HG03060 (cell line): ENCODE results near the gene SND1.
"Not testable (repeated sequence)": the region's sequence is repeated elsewhere in the genome, so short reads cannot be mapped to it uniquely, and the experiment has no call there.

ENCODE experiments used
- ATAC-seq: cut with Tn5 transposase; IDR thresholded peaks from one replicate; pipeline ENCODE4 v1.9.1; 2021; ENCODE audit warnings: low read depth, moderate number of reproducible peaks; ENCODE audit not compliant: unreplicated experiment

The SND1 gene

DNA sequence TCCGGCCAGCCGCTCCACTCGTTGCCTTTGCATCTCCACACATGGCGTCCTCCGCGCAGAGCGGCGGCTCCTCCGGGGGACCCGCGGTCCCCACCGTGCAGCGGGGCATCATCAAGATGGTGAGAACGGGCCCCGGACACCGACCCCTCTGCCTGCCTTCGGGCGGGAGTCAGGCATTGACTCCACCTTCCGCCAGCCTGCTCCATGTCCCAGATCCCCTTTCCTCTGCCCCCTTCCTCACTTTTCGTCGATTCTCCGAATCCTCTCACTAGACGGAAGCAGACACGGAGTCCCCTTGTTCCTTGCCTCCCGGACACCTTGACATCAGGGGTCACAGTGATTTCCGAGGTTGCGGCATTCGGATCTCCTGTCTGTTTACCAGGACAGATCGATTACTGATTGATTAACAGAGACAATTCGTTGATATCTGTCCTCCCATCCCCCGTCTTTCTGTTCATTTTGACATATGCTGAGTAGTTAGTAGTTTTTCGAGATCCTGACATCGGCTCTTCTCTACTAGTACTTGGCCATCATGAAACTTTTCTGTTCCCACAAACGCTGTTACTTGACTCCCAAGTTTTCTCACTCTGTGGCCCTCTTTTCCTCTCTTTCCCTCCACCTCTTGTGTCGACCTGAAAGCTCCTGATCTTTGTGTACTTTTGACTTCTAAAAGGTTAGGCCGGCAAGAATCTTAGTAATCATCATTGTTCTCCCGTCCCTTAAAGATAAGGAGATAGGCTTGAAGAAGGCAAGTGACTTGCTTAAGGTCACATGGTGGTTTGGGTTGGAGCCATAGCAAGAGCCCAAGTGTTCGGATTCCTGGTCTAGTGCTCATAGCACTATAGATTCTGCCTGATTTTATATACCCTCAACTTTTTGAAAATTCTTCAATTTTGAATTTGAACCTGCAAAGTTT is 597 bp downstream of the SND1 start:
- ATAC-seq = no peak

DNA sequence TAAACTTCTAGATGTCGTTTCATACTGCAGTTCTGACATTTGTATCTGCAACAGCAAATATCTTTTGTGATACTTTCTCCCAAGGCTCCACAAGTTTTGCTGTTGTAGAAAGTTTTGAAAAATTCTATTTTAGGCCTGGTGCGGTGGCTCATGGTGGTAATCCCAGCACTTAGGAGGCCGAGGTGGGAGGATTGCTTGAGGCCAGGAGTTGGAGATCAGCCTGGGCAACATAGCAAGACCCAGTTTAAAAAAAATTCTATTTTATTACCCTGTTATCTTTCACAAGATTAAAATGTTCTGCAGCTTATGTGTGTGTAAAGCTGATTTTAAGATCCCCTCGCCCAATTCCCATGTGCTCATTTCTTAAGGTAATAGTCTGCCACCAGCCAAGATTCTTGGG is 1.4 kb downstream of the SND1 start:
- no peak for ATAC-seq

DNA sequence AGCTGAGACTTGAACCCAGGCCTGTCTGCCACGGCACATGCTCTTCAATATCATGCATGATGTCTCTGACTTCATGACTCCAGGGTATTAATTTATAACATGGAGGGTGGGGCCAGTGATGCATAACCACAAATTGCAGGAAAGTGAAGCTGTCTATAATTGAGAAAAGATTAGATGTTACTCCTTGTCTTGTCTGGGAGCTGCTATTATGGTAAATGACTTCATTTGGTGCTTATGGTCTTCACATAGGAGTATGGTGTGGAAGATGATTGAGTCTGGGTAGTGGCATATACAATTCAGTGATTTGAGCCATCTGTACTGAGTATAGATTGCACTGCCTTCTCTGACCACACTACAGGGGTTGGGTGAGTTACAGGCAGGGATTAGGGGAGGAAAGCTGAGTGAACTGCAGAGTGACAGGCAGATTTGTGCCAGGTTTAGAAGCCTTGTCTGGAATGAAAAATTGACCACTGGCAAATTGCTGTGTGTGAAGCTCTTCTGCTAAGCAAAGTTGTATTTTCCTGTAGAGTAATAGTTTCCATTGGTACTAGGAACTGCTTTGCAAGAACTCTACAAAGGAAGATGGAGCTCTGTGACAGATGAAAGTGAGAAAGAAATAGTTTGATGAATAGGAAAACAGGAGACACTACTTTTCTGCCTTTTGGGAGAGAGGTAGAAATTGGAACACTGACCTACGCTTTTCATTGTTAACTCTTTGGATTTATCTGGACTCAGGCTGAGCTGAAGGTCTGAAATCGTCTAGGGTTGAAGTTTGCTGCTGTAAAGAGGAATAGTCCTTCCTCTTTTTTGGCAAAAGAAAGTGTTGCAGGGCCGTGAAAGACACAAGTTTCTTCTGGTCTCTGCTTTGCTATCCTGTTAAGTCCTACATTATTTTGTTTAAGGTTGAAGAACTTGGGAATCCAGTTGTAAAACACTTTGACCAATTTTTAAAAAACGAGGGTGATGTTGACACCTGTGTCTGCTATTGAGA is 2.7 kb downstream of the SND1 start:
- no peak for ATAC-seq

DNA sequence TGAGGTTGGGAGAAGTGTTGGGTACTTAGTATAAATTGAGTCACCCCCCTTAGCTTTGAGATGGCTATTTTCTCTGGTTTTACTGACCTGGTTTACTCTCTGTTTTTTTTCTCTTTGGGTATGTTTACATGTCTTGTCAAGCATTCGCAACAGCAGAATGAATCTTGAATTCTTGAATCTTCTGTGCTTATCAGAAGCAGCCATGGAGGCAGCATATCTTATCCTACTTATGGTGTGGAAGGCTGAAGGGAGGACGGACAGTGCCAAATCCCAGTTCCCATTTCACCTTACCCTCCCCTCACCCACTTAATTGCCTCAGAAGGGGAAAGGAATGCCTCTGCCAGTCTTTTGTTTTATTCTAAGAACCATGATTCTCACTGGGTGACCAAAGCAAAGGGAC is 3.7 kb downstream of the SND1 start:
- ATAC-seq = no peak

DNA sequence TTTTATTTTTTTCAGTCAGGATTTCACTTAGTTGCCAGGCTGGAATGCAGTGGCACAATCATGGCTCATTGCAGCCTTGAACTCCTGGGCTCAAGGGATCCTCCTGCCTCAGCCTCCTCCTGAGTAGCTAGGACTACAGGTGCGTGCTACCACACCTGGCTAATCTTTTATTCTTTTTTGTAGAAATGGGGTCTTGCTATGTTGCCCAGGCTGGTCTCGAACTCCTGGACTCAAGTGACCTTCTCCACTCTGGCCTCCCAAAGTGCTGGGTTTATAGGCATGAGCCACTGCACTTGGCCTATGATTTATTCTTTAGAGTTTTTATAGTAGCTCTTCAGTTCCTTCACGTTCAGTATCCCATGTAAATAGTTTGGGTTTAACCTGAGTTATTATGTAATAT is 5.5 kb downstream of the SND1 start:
- no peak for ATAC-seq

DNA sequence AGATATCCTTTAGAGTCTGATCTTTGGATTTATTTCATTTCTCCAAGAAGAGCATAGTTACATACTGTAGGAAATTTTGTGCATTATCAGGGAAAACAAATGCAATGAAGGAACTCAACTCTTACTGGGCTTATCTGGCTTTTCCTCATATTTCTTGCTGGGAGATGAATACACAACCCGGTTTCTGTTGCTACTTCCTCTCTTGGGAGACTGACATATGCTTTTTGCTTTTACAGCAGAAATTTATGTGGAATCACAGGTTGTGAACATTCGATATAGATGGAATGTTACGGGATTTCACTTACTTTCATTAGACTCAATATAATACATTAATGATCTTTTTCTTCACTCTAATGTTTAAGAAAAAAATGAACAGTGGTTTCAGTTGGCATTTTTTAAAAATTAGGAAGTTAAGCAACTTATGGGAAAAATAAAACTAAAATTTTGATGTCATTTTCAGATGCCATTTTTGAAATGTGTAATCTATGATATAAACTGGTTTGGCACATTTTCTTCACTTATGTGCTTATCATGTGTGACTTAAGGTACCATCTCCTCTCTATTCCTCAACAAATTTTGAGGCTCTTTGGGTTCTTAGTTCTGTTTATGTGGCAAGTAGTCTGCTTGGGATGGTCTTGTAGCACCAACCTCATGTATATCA is 7.1 kb downstream of the SND1 start:
- ATAC-seq = no peak

DNA sequence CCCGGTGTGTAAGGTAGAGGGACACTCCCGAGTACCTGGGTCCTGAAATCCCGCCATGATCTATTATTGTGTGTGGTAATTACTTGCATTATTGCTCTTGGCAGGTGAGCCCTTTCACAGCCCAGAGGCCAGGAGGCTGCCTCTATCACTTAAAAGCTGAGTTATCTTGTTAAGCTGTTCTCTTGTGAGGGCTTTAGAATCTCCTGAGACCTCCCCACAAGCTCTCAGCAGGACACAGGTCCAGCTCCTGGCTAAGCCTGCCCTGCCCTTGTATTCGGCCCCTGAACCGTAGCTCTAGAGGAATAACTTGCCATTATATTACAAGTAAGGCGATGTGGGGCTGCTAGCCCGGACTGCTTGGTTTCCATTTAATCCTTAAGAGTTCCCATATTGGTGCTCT is 13.9 kb downstream of the SND1 start:
- no peak for ATAC-seq

DNA sequence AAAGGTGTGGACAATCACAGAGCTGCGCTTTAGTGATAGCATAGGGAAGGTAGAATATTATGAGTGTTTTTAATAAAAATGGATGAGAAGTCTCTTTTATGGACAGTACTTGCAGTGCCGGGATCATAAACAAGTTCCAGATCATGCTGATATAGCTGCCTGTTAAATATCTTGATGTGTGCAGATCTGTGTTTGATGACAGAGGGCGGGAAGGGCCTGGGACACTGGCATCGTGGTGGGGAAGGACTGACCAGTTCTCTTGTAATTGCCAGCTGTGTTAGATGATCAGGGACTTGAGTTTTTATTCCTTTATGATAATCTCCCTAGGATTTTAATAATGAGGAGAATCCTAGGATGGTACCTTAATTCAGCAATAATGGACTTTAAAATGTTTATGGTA is 14.6 kb downstream of the SND1 start:
- no peak for ATAC-seq

DNA sequence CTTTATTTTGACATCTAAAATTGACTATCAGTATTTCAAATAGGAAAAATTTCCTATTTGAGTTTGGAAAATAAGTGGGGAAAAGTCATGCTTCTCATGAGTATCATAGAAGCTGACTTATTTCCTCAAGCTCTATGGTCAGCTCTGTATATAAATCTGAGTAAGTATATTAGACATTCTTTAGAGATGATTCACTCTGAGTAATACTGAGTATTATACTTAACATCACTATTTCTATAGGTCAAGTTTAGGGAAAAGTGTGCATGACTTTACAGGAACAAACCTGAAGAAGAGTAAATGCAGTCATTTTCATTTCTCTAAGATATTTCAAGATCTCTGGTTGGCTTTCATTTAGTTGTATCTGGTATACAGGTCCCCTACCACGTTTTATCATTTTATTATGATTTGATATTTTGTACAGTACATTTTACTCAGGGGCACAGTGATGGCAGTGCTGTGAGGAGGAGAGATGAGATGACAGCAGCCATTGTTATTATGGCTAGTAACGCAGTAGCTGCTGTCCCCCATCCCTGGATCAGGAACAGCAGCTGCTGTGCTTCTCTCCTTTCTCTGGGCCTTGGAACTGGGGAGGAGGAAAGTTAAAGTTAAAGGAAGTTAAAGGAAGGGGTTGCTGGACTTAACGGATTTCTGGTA is 15.2 kb downstream of the SND1 start:
- ATAC-seq = no peak

DNA sequence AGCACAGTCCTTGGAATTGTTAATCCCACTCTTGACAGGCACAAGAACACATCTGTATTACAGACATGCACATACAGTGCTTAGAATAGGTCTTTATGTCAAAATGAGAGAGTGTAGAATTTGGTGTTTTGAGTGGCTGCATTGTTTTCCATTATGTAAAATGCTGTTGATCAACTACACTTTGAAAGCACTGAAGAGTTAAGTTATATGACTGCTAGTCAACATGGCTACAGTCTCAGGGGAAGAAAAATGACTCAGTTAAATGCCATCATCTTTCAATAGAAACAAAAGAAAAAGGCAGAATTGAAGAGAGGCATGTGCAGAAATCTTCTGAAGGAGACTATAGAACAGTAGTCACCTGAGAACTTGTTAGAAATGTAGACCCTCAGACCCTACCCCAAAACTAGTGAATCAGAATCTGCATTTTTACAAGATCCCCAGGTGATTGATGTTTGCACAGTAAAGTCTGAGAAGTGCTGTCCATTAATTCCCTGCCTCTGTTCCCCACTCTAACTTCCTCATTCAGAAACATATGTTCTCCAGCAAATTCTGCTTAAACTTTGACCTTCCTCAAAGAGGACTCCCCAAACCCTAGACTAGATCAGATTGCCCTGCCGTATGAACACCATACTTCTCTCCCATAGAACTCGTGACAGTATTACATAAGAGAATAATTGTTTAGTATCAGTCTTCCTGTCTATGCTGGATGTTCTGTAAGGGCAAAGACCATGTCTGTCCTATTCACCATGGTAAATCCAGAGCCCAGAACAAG is 16.0 kb downstream of the SND1 start:
- no peak for ATAC-seq

DNA sequence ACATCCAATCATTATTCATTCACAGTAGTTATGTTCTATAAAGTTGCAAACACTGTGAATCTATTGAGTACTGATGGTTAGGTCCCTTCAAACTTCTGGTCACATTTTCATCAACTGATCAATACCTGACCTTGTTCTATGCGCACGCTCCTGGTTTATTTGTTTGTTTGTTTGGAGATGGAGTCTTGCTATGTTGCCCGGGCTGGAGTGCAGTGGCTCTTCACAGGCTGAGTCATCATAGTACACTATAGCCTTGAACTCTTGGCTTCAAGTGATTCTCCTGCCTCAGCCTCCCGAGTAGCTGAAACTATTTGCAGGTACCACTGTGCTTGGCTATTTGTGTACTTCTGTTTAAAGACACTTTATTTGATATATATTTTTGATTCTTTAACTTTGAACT is 19.3 kb downstream of the SND1 start:
- no peak for ATAC-seq

DNA sequence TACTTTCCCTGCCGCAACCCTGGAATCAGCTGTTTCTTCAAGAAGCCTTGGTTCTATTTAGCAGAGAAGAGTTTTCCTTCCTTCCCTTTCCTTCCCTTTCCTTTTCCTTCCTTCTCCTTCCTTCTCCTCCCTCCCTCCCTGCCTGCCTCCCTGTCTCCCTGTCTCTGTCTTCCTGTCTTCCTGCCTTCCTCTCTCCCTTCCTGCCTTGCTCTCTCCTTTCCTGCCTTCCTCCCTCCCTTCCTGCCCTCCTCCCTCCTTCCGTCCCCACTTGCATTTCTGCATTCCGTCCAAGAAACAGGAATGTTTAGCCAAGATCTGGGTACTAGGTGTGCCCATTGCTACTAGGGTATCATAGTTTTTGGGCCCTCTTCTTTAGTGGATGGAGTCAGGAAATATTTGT is 21.9 kb downstream of the SND1 start:
- no peak for ATAC-seq

DNA sequence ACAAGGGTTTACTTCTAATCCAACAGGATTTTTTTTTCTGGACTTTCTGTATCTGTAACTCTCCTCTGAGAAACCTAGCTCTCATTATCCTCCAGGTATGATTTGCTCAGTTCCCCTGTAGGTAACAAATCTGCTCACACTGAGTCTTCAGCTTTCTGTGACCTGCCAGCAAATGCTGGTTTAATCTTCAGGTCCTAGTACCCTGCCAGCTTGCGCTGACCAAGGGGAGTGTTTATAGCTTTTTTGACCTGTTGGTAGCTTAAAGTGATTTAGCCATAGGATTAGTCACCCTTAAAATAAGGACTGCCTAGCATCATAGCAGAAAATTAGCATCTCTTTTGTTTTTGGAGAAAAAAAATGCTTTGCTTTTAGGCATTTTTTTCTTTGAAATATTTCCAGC is 22.4 kb downstream of the SND1 start:
- ATAC-seq = no peak

DNA sequence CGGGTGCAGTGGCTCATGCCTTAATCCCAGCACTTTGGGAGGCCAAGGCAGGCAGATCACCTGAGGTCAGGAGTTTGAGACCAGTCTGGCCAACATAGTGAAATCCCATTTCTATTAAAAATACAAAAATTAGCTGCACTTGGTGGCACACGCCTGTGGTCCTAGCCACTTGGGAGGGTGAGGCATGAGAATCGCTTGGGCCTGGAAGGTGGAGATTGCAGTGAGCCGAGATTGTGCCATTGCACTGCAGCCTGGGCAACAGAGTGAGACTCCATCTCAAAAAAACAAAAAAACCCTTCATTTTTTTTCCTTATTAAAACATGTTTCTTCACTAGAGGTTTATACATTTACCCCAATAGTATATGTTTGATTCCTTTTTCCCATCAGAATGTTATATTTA is 22.9 kb downstream of the SND1 start:
- ATAC-seq = not testable (repeated sequence)

DNA sequence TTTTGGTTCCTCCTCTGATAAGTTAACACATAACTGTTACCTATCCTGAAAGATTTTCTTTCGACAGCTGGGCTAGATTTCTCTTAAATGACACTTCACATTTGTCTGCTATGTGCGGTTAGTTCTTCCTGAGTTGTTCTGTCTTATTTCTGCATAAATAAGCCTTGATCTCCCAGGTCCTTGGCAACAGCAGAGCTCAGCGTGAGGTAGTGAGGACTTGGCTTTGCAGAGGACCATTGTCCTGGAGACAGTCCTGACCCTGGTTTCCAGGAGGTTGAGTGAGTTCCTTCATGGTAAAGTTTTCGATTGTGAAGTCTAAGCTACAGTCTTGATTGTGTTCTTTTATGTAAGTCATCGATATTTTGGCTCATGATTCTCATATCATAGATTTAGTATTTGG is 23.7 kb downstream of the SND1 start:
- ATAC-seq = no peak

DNA sequence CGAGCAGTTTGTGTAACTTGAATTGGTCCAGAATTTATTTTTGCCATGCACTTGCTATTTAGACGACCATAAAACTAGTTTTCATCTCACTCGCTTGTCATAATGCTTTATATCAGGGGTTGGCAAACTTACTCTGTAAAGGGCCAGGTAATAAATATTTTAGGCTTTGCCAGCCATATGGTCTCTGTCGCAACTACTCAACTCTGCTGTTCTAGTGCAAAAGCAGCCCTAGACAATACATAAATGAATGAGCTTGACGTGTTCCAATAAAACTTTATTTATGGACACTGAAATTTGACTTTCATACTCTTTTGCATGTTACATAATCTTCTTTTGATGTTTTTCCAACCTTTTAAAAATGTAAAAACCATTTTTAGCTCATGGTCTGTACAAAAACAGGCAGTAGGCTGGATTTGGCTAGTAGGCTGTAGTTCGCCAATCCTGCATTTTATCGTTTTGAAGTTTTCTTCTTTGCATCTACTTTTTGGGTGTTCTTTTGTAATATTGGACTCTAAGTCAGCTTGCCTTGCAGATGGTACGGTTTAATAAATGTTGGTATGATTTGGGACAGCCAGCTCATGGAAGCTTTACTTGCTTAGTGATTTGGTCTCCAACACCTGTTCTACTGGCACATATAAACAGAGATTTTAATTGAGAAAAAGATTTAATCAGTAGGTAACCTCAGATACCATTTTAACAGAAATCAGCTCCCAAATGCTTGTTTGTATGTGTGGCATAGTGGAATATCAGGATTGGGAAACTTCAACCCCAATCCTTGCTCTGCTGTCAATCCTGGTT is 25.6 kb downstream of the SND1 start:
- ATAC-seq = no peak

DNA sequence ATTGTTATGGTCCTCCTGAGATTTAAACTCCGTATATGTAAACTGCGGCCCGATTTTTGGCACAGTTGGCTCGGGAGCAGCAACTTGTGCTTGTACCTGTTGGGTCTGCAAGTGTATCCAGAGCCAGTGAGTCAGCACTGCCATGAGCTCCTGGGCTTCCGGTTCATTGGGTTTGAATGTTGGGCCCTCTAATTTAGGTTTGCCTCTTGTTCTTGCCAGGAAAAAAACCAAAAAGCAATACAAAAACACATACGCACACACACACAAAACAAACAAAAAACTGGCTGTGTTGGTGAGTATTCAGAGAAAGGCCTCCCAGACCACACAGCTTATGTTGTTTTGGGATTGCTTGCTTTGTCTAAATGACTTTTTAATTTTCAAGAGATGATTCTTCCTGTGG is 26.3 kb downstream of the SND1 start:
- ATAC-seq = no peak

DNA sequence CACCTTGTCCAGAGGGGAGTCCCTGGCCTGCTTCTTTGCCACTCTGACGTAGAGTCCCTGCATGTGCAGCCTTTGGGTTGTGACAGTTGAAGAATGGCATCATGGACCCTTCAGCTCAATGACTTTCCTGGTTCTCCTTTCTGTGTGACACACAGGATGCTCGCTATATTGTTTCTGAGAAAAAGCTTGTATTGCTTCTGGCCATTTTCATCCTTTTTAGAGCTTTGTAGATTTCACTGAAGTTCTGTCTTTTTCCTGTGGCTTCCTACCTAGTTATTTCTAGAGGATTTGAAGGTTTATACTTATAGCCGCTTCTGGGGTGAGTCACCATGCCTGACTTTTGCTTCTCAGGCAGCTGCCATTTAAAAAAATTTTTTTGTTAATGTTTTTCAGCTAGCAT is 27.0 kb downstream of the SND1 start:
- no peak for ATAC-seq

DNA sequence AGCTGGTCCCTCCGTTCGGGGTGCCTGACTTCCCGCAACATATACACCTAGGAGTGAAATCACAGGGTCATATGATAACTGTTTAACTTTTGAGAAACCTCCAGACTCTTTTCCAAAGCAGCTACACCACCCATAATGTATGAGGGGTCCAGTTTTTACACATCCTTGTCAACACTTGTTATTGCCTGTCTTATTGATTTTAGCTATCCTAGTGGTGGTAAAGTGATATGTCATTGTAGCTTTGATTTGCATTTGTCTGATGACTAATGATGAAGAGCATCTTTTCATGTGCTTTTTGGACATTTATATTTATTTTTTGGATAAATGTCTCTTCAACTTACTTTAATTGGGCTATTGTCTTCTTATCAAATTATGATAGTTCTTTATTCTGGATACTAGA is 29.0 kb downstream of the SND1 start:
- no peak for ATAC-seq
